GM18498 (cell line): ENCODE measurements around the gene HINT1.

Experiments
- ATAC-seq: cut with Tn5 transposase; IDR thresholded peaks from one replicate; pipeline ENCODE4 v1.9.1; 2021; ENCODE audit warnings: mild to moderate bottlenecking, moderate library complexity; ENCODE audit not compliant: unreplicated experiment

Gene HINT1

DNA sequence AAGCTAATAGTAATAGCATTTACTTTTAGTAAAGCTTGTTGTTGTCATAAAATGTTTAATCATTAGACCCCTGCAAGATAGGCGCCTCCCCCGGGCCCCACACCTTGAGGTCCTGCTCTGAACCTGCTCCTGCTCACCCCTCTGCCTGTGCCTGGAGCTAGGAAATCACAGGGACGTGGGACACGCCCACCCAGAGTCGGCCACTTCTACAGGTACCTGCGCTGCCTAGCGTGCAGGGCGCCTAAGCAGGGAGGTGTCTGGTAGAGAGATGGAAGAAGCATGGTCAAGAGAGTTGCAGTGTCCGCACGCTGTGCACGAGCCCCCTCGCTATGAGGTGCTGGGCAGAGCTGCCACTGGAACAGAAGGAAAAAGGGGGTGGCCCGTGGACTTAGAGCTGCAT is 52.6 kb downstream of the HINT1 start:
- no peak for ATAC-seq

DNA sequence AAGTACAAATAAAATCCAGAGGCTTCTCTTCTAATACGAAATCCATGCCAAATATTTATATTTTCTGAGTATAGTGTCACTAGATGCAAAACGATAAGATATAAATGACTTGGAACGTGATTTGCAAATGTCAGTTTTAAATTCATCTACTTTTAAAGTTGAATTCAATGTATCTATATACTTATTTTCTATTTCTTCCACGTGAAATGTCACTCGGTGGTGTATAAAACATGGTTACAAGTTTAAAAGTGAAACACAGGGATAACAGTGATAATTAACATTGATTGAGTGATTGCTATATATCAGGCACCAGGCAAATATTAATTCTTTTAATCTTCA is 54.8 kb downstream of the HINT1 start:
- no peak for ATAC-seq

DNA sequence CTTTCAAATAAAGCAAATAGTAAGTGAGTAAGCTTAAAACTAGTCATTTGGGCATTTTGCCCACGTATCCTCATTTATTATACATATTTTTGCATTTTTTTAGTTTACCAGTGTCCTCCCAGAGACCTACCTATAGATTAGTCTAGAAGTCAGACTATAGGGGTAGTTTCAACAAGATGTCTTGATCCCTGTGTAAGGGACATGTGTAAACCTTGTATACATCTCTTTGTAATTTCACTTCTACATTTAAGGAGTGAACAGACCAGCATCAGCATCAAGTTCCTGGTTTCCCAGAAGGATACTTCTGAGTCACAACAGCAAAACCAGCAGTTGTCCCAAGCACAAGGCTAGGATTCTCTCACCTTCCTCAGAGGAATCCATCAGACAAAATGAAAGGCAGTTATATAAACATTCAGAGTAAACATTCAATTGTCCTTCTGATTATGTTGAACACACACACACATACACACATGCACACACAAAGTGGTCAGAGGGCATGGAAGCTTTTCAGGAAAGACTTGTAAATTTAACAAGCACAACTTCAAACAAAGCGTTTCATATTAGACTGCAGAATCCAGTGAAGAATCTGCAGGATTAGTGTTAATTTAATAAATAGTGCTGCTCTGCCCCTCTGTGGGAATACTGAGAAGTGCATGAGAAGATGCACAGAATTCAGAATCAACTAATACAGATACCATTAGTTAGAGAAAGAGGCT is 55.4 kb downstream of the HINT1 start:
- ATAC-seq: peak; percentile 91
